Right lobe of liver (tissue), 4 donors: Measurements from ENCODE around the gene ACOT7.

Source experiments
- CTCF ChIP-seq, 4 donors: fragments of 200-600 bp in 3 of 4; fragments of 450-650 bp in 1 of 4; IDR thresholded peaks; one replicate each; pipeline versions ENCODE4 v1.5.1 to v1.8.0; 2016 to 2022; ENCODE audit warnings: antibody characterized with exemption in 4 of 4, mild to moderate bottlenecking in 2 of 4
- POLR2A ChIP-seq: fragments of 450-650 bp; IDR thresholded peaks from one replicate; pipeline ENCODE4 v1.6.1; 2017; ENCODE audit warnings: antibody characterized with exemption, mild to moderate bottlenecking
- donor health status: DM: no; HTN: no; CAD: no.
- donor health status: DM: no; HTN: no; CAD: no.
- donor health status: DM: no; HTN: yes; CAD: no.

GRCh38 chr1:6287431-6287886 lies 106.1 kb downstream of the ACOT7 start:
- no peak for TF ChIP-seq CTCF (IDR thresholded peaks at IDR 0.05)
- TF ChIP-seq POLR2A = no peak
